GM11168 (cell line): ENCODE measurements around the gene MED8.

Experiments
- in situ Hi-C: fragments of 300-500 bp; cut with MboI; formaldehyde crosslinking; loops from one replicate; pipeline ENCODE4 v1.12.0; 2022; ENCODE audit warnings: low sequenced_read_pairs; ENCODE audit not compliant: unreplicated experiment

Gene MED8

GRCh38 chr1:43389326-43390313 lies at the start of gene MED8, which contains the start of gene SZT2:
Gene MED8, minus strand, starts transcription at chr1:43389800. Its CDS starts 36 bp downstream, at chr1:43389764.
Gene SZT2, plus strand, starts transcription at chr1:43389899. Its CDS starts 70 bp downstream, at chr1:43389969.
- in situ Hi-C loops, result no loop called here

- in situ Hi-C loops, result no loop called here
Measured at GRCh38 chr1:43438953-43439581, 49.5 kb upstream of the MED8 start.

- in situ Hi-C loops, result no loop called here
Measured at GRCh38 chr1:43438576-43438952, 49.0 kb upstream of the MED8 start.

- in situ Hi-C loops, result no loop called here
Measured at GRCh38 chr1:43438006-43438405, 48.4 kb upstream of the MED8 start.

GRCh38 chr1:43437031-43437973 lies 47.7 kb upstream of the MED8 start:
- in situ Hi-C loops, result no loop called here

GRCh38 chr1:43436371-43436770 lies 46.8 kb upstream of the MED8 start:
- in situ Hi-C loops, result no loop called here

GRCh38 chr1:43435146-43436145 lies 45.8 kb upstream of the MED8 start:
- in situ Hi-C loops, result no loop called here

GRCh38 chr1:43434256-43434655 lies 44.7 kb upstream of the MED8 start:
- in situ Hi-C loops, result no loop called here

- in situ Hi-C loops, result no loop called here
Measured at GRCh38 chr1:43432907-43433306, 43.3 kb upstream of the MED8 start.

- in situ Hi-C loops, result no loop called here
Measured at GRCh38 chr1:43432171-43432860, 42.7 kb upstream of the MED8 start.

GRCh38 chr1:43431676-43432075 lies 42.1 kb upstream of the MED8 start:
- in situ Hi-C loops, result no loop called here

GRCh38 chr1:43430831-43431230 lies 41.2 kb upstream of the MED8 start:
- in situ Hi-C loops, result no loop called here

GRCh38 chr1:43427941-43428340 lies 38.3 kb upstream of the MED8 start:
- in situ Hi-C loops, result no loop called here

- in situ Hi-C loops, result no loop called here
Measured at GRCh38 chr1:43427524-43427923, 37.9 kb upstream of the MED8 start.

GRCh38 chr1:43426221-43426620 lies 36.6 kb upstream of the MED8 start:
- in situ Hi-C loops, result no loop called here

- in situ Hi-C loops, result no loop called here
Measured at GRCh38 chr1:43425045-43425444, 35.4 kb upstream of the MED8 start.

GRCh38 chr1:43423672-43424550 lies 34.3 kb upstream of the MED8 start:
- in situ Hi-C loops, result no loop called here
